ENCODE results near the gene GATA6.

Gene GATA6

GRCh38 chr18:22238036-22238435, 68.6 kb downstream of the GATA6 start:
- no peak for DNase-seq (ENCODE audit: low read depth in 1 of 2, low spot score in 1 of 2)

GRCh38 chr18:22238681-22239080, 69.3 kb downstream of the GATA6 start:
- DNase-seq (ENCODE audit: low read depth in 1 of 2, low spot score in 1 of 2) = no peak

GRCh38 chr18:22241921-22242361, 72.6 kb downstream of the GATA6 start:
- DNase-seq (ENCODE audit: low read depth in 1 of 2, low spot score in 1 of 2) = no peak

- DNase-seq (ENCODE audit: low read depth in 1 of 2, low spot score in 1 of 2) = no peak
These were observed 74.1 kb downstream of the GATA6 start for GRCh38 chr18:22243513-22243912.

- DNase-seq (ENCODE audit: low read depth in 1 of 2, low spot score in 1 of 2) = no peak
These were observed 80.6 kb downstream of the GATA6 start for GRCh38 chr18:22250026-22250425.

GRCh38 chr18:22250591-22250996, 81.2 kb downstream of the GATA6 start:
- DNase-seq (ENCODE audit: low read depth in 1 of 2, low spot score in 1 of 2) = no peak
